ENCODE measurements around the gene RPS15A.
"Not testable (repeated sequence)": the region's sequence is repeated elsewhere in the genome, so short reads cannot be mapped to it uniquely, and the experiment has no call there.

DNA sequence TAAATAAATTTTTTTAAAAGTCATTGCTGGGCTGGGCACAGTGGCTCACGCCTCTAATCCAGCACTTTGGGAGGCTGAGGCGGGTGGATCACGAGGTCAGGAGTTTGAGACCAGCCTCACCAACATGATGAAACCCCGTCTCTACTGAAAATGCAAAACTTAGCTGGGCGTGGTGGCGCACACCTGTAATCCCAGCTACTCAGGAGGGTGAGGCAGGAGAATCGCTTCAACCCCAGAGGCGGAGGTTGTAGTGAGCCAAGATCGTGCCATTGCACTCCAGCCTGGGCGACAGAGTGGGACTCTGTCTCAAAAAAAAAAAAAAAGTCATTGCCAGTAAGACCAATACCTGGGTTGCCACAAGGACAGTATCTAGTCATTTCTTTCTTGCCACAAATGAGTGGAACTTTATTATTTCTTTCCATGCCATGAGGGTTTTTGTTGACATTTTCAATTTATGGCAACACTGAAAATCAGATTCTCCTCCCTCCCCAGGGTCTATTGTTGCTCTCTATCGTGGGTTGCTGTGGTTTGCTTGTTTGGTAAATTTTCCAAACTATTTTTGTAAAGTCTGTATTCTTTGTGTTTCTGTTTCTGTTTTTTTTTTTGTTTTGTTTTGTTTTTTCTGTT, 19.7 kb downstream of the RPS15A start:
- TF ChIP-seq, protein P1, sequence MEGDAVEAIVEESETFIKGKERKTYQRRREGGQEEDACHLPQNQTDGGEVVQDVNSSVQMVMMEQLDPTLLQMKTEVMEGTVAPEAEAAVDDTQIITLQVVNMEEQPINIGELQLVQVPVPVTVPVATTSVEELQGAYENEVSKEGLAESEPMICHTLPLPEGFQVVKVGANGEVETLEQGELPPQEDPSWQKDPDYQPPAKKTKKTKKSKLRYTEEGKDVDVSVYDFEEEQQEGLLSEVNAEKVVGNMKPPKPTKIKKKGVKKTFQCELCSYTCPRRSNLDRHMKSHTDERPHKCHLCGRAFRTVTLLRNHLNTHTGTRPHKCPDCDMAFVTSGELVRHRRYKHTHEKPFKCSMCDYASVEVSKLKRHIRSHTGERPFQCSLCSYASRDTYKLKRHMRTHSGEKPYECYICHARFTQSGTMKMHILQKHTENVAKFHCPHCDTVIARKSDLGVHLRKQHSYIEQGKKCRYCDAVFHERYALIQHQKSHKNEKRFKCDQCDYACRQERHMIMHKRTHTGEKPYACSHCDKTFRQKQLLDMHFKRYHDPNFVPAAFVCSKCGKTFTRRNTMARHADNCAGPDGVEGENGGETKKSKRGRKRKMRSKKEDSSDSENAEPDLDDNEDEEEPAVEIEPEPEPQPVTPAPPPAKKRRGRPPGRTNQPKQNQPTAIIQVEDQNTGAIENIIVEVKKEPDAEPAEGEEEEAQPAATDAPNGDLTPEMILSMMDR (IDR thresholded peaks at IDR 0.05): not testable (repeated sequence)
- TF ChIP-seq ZFX (IDR thresholded peaks at IDR 0.05; ENCODE audit: borderline replicate concordance): not testable (repeated sequence)
